Spleen (tissue), 7 donors: ENCODE measurements around the gene CAMTA1.

Experiments used
- CTCF ChIP-seq, 11 experiments: fragments of 200-600 bp in 7 of 11; fragments of 450-650 bp in 4 of 11; sonication (generic) in 4 of 11; IDR thresholded peaks in 8 of 11; conservative IDR thresholded peaks in 3 of 11; 1 replicate in 7 of 11; 2 replicates in 4 of 11; pipeline versions ENCODE4 v1.4.0 to v1.8.0; 2016 to 2021; ENCODE audit warnings: antibody characterized with exemption in 11 of 11, inconsistent platforms in 4 of 11, mild to moderate bottlenecking in 1 of 11
- POLR2AphosphoS5 ChIP-seq, 3 donors: sonication (generic); formaldehyde crosslinking; IDR thresholded peaks; one replicate each; pipeline ENCODE4 v1.5.1; 2017; ENCODE audit warnings: antibody characterized with exemption in 3 of 3
- donor health status: DM: no; HTN: no; CAD: no; lungs with moderate emphysema.
- donor health status: DM: no; HTN: no; CAD: no.
- donor health status: DM: no; HTN: no; CAD: no.

GRCh38 chr1:7248549-7249199 lies 463.4 kb downstream of the CAMTA1 start:
- TF ChIP-seq CTCF (IDR thresholded peaks at IDR 0.05 in 8 of 11, conservative IDR thresholded peaks at IDR 0.05 in 3 of 11) (no peak), POLR2AphosphoS5 (IDR thresholded peaks at IDR 0.05) (no peak)
